SW 1271 (cell line): ENCODE results near the gene EFHC2.

Experiments
- DNase-seq, 2 experiments: peaks; one replicate each; lab custom pipeline; 2025; lab: John Stamatoyannopoulos, UW

EFHC2 gene

GRCh38 chrX:44343412-44344141, at the start of gene EFHC2:
EFHC2 (minus strand) TSS chrX:44343672; CDS start chrX:44343588, 84 bp downstream.
- no peak for DNase-seq

GRCh38 chrX:44392767-44393166, 49.3 kb upstream of the EFHC2 start:
- DNase-seq: no peak

- no peak for DNase-seq
Observed at GRCh38 chrX:44384688-44385338, 41.3 kb upstream of the EFHC2 start.

- DNase-seq: no peak
Observed at GRCh38 chrX:44382871-44383270, 39.4 kb upstream of the EFHC2 start.

GRCh38 chrX:44352758-44353157, 9.3 kb upstream of the EFHC2 start:
- no peak for DNase-seq

GRCh38 chrX:44349561-44349960, 6.1 kb upstream of the EFHC2 start:
- no peak for DNase-seq

GRCh38 chrX:44344687-44345086, 1.2 kb upstream of the EFHC2 start:
- DNase-seq: no peak

GRCh38 chrX:44344194-44344593, 722 bp upstream of the EFHC2 start:
- no peak for DNase-seq

GRCh38 chrX:44342866-44343265, 606 bp downstream of the EFHC2 start:
- DNase-seq: no peak

- DNase-seq: no peak
Observed at GRCh38 chrX:44338361-44338760, 5.1 kb downstream of the EFHC2 start.

GRCh38 chrX:44332437-44332836, 11.0 kb downstream of the EFHC2 start:
- DNase-seq: no peak

GRCh38 chrX:44330227-44330626, 13.2 kb downstream of the EFHC2 start:
- no peak for DNase-seq

- no peak for DNase-seq
Observed at GRCh38 chrX:44319550-44319949, 23.9 kb downstream of the EFHC2 start.

- no peak for DNase-seq
Observed at GRCh38 chrX:44317181-44317580, 26.3 kb downstream of the EFHC2 start.

- no peak for DNase-seq
Observed at GRCh38 chrX:44314808-44315207, 28.7 kb downstream of the EFHC2 start.

GRCh38 chrX:44314259-44314734, 29.2 kb downstream of the EFHC2 start:
- no peak for DNase-seq

GRCh38 chrX:44312421-44312820, 31.1 kb downstream of the EFHC2 start:
- DNase-seq: no peak

GRCh38 chrX:44310227-44310626, 33.2 kb downstream of the EFHC2 start:
- DNase-seq: no peak

- DNase-seq: no peak
Observed at GRCh38 chrX:44308869-44309268, 34.6 kb downstream of the EFHC2 start.

- DNase-seq: no peak
Observed at GRCh38 chrX:44306356-44306755, 37.1 kb downstream of the EFHC2 start.

- no peak for DNase-seq
Observed at GRCh38 chrX:44305921-44306320, 37.6 kb downstream of the EFHC2 start.

- DNase-seq: no peak
Observed at GRCh38 chrX:44303119-44303518, 40.4 kb downstream of the EFHC2 start.

- DNase-seq: no peak
Observed at GRCh38 chrX:44299177-44299576, 44.3 kb downstream of the EFHC2 start.
